Erythroblast (primary cell): ENCODE data around the gene EYA2.
A peak's percentile ranks its signal among the peaks of the same experiment; 100 is the strongest.

ENCODE experiments used
- DNase-seq, 2 experiments: peaks; one replicate each; lab custom pipeline; 2025; lab: John Stamatoyannopoulos, UW
- GATA1 ChIP-seq: IDR thresholded peaks from 2 replicates; pipeline ENCODE4 v1.6.1; 2011; ENCODE audit warnings: low read depth, mild to moderate bottlenecking, control low read depth, low read length, moderate library complexity
- POLR2A ChIP-seq: IDR thresholded peaks from 2 replicates; pipeline ENCODE4 v1.6.1; 2011; ENCODE audit warnings: mild to moderate bottlenecking, low read length

The EYA2 gene

DNA sequence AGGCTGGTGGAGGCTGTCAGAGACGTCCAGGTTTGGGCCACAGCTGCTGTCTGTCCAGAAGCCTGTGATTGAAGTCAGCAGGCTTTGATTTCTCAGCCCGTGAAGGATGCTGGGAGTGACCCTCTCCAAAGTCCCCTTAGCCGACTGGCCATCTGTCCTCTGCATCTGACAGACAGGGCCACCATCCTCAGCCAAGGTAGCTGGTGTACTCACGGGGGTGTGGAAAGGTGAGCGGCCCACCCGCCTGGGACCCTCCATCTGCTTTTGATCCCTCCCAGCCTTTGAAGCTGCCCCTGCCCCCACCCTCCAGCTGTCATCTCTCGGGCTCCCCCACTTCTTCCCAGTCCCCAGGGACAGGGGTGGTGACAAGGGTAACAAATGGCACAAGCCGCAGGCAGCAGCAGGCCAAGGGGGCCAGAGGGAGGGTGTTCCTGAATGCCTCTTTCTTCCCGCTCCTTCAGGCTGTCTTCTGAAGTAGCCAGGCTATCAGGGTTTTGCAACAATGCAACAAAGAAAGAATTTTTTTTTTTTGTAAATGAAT is 84.4 kb downstream of the EYA2 start:
- no peak for DNase-seq

GRCh38 chr20:46979603-46980241 is 85.1 kb downstream of the EYA2 start:
- no peak for DNase-seq
- no peak for TF ChIP-seq GATA1
- TF ChIP-seq POLR2A: no peak

More for the DNA sequence above, 84.4 kb downstream of the EYA2 start:
- TF ChIP-seq POLR2A (no peak), GATA1 (no peak)

DNA sequence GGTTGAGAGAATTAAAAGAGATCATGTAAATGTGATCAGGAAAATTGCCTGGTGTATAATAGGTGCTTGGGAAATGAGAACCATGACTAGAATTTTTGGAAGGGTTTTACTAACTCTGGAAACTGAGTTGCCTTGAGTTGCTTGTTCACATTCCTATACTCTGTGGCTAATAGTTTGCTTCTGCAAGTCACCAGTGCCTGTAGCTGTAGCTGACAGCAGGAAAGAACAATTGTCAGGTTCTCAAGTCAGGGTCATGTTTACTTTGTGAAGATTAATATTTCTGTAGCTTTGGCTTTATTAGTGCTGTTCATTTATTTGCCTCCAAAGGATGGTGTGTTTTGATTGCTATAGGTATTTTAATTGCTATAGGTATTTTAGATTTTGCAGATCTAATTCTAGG is 86.5 kb downstream of the EYA2 start:
- TF ChIP-seq POLR2A: no peak
- no peak for TF ChIP-seq GATA1
- no peak for DNase-seq

- TF ChIP-seq GATA1 (no peak), POLR2A (no peak)
Measured at GRCh38 chr20:46983466-46983865, 88.8 kb downstream of the EYA2 start.

GRCh38 chr20:46984405-46984804 is 89.8 kb downstream of the EYA2 start:
- TF ChIP-seq GATA1: no peak
- no peak for TF ChIP-seq POLR2A
- DNase-seq: no peak

More at GRCh38 chr20:46983466-46983865, 88.8 kb downstream of the EYA2 start:
- DNase-seq: no peak

GRCh38 chr20:46985250-46985649 is 90.6 kb downstream of the EYA2 start:
- no peak for DNase-seq
- TF ChIP-seq GATA1 (no peak), POLR2A (no peak)

DNA sequence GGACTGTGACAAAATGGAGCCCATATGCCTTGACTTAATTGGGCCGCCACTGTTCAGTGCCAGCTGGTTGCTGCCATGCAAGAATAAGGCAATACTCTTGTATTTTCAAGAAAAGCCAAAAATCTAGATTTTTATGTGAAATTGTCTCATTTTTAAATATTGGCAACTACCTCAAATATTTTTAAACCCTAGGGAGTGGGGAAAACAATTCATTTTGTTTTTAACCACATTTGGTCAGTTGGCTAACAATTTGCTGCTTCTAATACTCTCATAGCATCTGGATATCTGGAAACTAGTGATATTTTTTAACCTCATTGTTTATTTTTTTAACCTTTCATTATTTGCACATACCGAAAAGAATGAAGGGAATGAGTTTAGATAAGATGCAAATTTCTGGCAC is 91.0 kb downstream of the EYA2 start:
- TF ChIP-seq GATA1: no peak
- no peak for TF ChIP-seq POLR2A
- no peak for DNase-seq

DNA sequence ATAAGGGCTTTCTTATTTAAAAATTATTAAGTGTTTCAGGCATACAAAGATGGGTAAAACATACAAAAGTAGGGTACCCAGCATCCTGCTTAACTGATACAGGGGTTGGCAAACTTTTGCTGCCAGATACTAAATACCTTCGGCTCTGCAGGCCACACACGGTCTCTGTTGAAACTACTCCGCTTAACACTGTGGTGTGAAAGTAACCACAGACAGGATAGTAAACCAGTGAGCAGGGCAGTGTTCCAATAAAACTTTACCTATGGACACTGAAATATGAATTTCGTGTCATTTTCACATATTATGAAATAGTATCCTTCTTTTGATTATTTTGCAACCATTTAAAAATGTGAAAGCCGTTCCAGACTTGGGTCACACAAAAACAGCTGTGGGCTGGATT is 92.4 kb downstream of the EYA2 start:
- TF ChIP-seq POLR2A (no peak), GATA1 (no peak)
- DNase-seq: no peak

- TF ChIP-seq POLR2A (peak; percentile 27), GATA1 (no peak)
- DNase-seq: peak; percentile 13 to 54
Measured at GRCh38 chr20:46990017-46990595, 95.5 kb downstream of the EYA2 start.

- no peak for TF ChIP-seq GATA1
- TF ChIP-seq POLR2A: no peak
- DNase-seq: no peak
Measured at GRCh38 chr20:46990596-46991104, 96.0 kb downstream of the EYA2 start.

DNA sequence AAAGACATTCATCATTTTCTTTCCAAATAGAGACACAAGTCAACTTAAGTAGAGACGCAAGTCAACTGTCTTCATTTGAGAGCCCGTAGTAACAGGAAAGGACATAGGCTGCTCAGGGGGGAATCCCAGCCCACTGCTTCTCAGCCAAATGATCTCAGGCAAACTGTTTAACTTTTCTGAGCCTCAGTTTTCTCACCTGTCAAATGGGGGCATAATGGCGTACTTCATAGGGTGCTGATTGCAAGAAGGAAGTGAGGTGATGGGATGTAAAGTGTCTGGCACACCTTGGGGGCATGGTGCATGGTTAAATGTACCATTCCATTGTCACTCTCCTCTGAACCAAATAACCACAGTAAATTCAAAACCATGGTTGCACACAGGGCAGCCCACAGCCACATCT is 96.5 kb downstream of the EYA2 start:
- no peak for TF ChIP-seq POLR2A
- no peak for TF ChIP-seq GATA1
- DNase-seq: no peak

- no peak for DNase-seq
Measured at GRCh38 chr20:46991880-46992639, 97.4 kb downstream of the EYA2 start.

GRCh38 chr20:46992640-46993035 is 98.0 kb downstream of the EYA2 start:
- no peak for TF ChIP-seq POLR2A
- TF ChIP-seq GATA1: no peak
- DNase-seq: no peak

More at GRCh38 chr20:46991880-46992639, 97.4 kb downstream of the EYA2 start:
- TF ChIP-seq POLR2A: no peak

DNA sequence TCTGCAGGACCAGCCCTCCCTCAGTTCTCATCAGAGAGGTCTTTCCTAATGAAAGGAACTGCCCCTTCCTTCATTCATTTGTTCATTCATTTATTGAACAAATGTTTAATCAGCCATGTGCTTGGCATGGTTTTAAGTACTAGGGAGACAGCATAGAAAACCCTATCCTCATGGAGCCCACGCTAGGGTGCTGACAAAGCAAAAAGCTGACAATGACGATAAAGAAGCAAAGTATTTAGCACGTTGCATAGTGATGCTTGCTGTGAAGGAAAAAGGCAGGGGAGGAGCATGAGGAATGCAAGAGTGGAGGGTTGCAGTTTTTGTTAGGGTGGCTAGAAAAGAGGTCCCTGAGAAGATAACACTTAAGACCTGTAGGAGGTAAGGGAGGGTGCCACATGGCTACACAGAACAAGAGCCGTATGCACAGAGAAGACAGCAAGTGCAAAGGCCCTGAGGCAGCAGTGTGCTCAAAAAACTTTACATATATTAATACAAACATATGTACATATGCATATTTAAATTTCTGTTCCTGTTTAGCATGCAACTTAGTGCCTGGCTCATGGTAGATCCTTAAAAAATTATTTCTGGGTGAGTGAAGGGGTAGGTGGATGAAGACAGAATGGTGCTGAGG is 98.9 kb downstream of the EYA2 start:
- no peak for DNase-seq
- TF ChIP-seq GATA1 (no peak), POLR2A (no peak)
